Uterus (tissue), 4 donors: ENCODE data around the gene CCNY. TPM values are rescaled to one million over a fixed set of nuclear protein-coding genes. Genes with fewer than 3 reads are reported as not detected.

Source experiments
- DNase-seq, 2 donors: peaks; one replicate each; pipeline ENCODE4 v3.0.0-alpha.2; 2019 to 2020
- H3K27ac ChIP-seq, 2 donors: fragments of 200-600 bp; sonication (generic); 1 replicate in 1 of 2; 2 replicates in 1 of 2; pipeline ENCODE4 v1.5.1; 2016 to 2018
- H3K27me3 ChIP-seq, 2 donors: fragments of 200-600 bp; sonication (generic); one replicate each; pipeline ENCODE4 v1.5.1; 2018 to 2019; ENCODE audit warnings: control low read depth in 1 of 2
- H3K36me3 ChIP-seq, 2 donors: fragments of 200-600 bp; sonication (generic); one replicate each; pipeline ENCODE4 v1.5.1; 2019; ENCODE audit warnings: control low read depth in 1 of 2
- H3K4me1 ChIP-seq, 2 donors: fragments of 200-600 bp; sonication (generic); one replicate each; pipeline ENCODE4 v1.5.1; 2018 to 2019; ENCODE audit warnings: control low read depth in 1 of 2
- H3K4me3 ChIP-seq, 2 donors: fragments of 200-600 bp; sonication (generic); 1 replicate in 1 of 2; 2 replicates in 1 of 2; pipeline ENCODE4 v1.5.1; 2018 to 2019; ENCODE audit warnings: mild to moderate bottlenecking in 1 of 2
- H3K9me3 ChIP-seq, 2 donors: fragments of 200-600 bp; sonication (generic); one replicate each; pipeline ENCODE4 v1.5.1; 2019; ENCODE audit warnings: control low read depth in 1 of 2
- CTCF ChIP-seq, 4 experiments: fragments of 200-600 bp in 2 of 4; fragments of 450-650 bp in 2 of 4; sonication (generic) in 2 of 4; IDR thresholded peaks; one replicate each; pipeline ENCODE4 v1.5.1; 2016 to 2019; ENCODE audit warnings: antibody characterized with exemption in 4 of 4, mild to moderate bottlenecking in 2 of 4, moderate library complexity in 1 of 4
- POLR2A ChIP-seq, 2 donors: fragments of 450-650 bp; IDR thresholded peaks; one replicate each; pipeline ENCODE4 v1.6.1; 2016; ENCODE audit warnings: antibody characterized with exemption in 2 of 2, mild to moderate bottlenecking in 1 of 2, moderate library complexity in 1 of 2
- intact Hi-C: fragments of 100-400 bp; cut with DNase I; formaldehyde crosslinking; loops from one replicate; pipeline ENCODE4 v1.15.1; 2023; ENCODE audit warnings: low total_unique reads
- total RNA-seq, 4 donors: library from RNA; depleted of rRNA in 3 of 4; stranded (reverse); fragments of >200 nt in 3 of 4; gene quantifications; one replicate each; pipeline versions ENCODE4 v1.1.0 to v1.2.4, GENCODE V29; 2014 to 2023
- donor health status: DM: yes; HTN: yes; CAD: no.

Gene CCNY
- total RNA-seq, 4 donors from 2014 or later: 28.2 to 79.2 (median 46.2) TPM

GRCh38 chr10:35569111-35569707 is 232.9 kb downstream of the CCNY start:
- no peaks in the 10 kb centered on the region for H3K36me3 ChIP-seq
- TF ChIP-seq POLR2A (IDR thresholded peaks at IDR 0.05): no peak
- no peak for TF ChIP-seq CTCF (IDR thresholded peaks at IDR 0.05)
- no peak overlapping the region for H3K4me3 ChIP-seq
- H3K27me3 ChIP-seq: no peaks in the 10 kb centered on the region
- no peaks in the 10 kb centered on the region for H3K4me1 ChIP-seq
- H3K27ac ChIP-seq: no peak overlapping the region
- H3K9me3 ChIP-seq: no peaks in the 10 kb centered on the region
- DNase-seq: no peak
- intact Hi-C loops: loop anchor here (10.0 kb wide), 1 partner anchor 234 kb away; the partner anchor contains the start of gene CCNY

GRCh38 chr10:35569836-35570235 is 233.5 kb downstream of the CCNY start:
- intact Hi-C loops: loop anchor here (10.0 kb wide), 1 partner anchor 235 kb away; the partner anchor contains the start of gene CCNY
- Histone ChIP-seq H3K27ac (no peak overlapping the region), H3K36me3 (no peaks in the 10 kb centered on the region), H3K4me3 (no peak overlapping the region), H3K27me3 (no peaks in the 10 kb centered on the region), H3K4me1 (no peaks in the 10 kb centered on the region), H3K9me3 (no peaks in the 10 kb centered on the region)
- no peak for DNase-seq
- TF ChIP-seq CTCF (IDR thresholded peaks at IDR 0.05) (no peak), POLR2A (IDR thresholded peaks at IDR 0.05) (no peak)

DNA sequence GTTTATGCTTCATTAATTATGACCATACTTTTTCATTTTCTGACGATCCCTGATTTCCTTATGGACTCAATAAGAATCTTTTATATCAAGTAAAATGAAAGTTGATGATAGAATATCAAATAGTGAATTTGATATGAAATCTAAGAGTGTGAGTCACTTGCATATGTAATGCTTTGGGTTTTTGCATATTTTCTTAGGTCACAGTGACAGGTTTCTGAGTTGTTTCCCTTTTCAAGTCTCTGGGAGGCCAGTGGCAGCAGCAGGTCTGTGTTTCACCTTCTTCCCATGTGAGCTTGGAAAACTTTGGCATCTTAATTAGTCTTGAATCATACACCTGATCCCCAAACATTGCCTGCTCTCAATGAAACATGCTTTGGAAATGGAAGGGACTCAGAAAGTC is 234.1 kb downstream of the CCNY start:
- Histone ChIP-seq H3K36me3 (no peaks in the 10 kb centered on the region), H3K27ac (no peak overlapping the region), H3K4me3 (no peak overlapping the region), H3K9me3 (no peaks in the 10 kb centered on the region), H3K27me3 (no peaks in the 10 kb centered on the region), H3K4me1 (no peaks in the 10 kb centered on the region)
- DNase-seq: no peak
- TF ChIP-seq CTCF (IDR thresholded peaks at IDR 0.05) (no peak), POLR2A (IDR thresholded peaks at IDR 0.05) (no peak)
- intact Hi-C loops: no loop called here

DNA sequence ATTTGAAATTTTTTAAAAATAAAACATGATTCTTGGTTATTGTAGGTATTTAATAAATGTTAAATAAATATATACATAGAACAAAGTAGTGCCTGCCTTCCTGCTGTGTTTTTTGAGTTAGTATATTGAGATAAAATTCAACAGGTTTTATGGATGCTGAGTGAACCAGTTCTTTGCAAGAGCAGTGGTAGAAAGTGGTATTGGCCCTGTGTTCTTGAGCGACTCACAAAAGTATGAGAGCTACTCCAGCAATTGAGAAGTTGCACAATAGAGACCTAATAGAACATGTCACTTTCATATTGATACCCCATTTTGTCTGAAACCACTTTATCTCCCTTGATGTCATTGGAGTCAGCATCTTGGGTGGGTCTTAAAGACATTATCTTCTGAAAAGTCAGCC is 236.3 kb downstream of the CCNY start:
- no peaks in the 10 kb centered on the region for H3K4me1 ChIP-seq
- TF ChIP-seq POLR2A (IDR thresholded peaks at IDR 0.05) (no peak), CTCF (IDR thresholded peaks at IDR 0.05) (no peak)
- no peaks in the 10 kb centered on the region for H3K36me3 ChIP-seq
- H3K4me3 ChIP-seq: no peak overlapping the region
- no peaks in the 10 kb centered on the region for H3K27me3 ChIP-seq
- intact Hi-C loops: no loop called here
- no peak for DNase-seq
- H3K9me3 ChIP-seq: no peaks in the 10 kb centered on the region
- no peak overlapping the region for H3K27ac ChIP-seq

DNA sequence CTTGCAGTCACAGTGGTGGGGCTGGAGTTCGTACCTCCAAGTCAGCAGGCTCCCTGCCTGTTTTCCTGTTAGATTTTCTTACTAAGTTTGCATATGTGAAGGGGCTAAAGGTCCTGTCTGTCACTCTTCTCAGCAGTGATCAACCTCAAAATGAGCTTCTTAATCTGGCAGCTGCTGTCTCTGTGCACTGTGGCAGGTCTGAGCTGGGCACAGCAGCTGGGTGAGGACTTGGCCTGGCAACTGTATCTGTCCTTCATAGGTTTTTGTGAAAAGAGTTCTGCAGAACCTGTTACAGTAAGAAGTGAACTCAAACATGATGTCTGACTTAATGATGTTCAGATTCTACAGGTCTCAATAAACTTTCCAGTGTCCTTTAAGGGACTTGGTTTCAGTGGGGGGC is 237.5 kb downstream of the CCNY start:
- no peak for DNase-seq
- H3K4me3 ChIP-seq: no peak overlapping the region
- intact Hi-C loops: no loop called here
- H3K27me3 ChIP-seq: no peaks in the 10 kb centered on the region
- no peaks in the 10 kb centered on the region for H3K9me3 ChIP-seq
- TF ChIP-seq CTCF (IDR thresholded peaks at IDR 0.05) (no peak), POLR2A (IDR thresholded peaks at IDR 0.05) (no peak)
- H3K4me1 ChIP-seq: no peaks in the 10 kb centered on the region
- no peak overlapping the region for H3K27ac ChIP-seq
- no peaks in the 10 kb centered on the region for H3K36me3 ChIP-seq
